HG03439 (cell line): ENCODE results near the gene PXT1.

Source experiments
- ATAC-seq: cut with Tn5 transposase; IDR thresholded peaks from one replicate; pipeline ENCODE4 v1.9.1; 2021; ENCODE audit warnings: mild to moderate bottlenecking, moderate library complexity; ENCODE audit not compliant: unreplicated experiment

PXT1 gene

GRCh38 chr6:36392621-36393020 lies 50.0 kb downstream of the PXT1 start:
- ATAC-seq = no peak

GRCh38 chr6:36389353-36389752 lies 53.3 kb downstream of the PXT1 start:
- ATAC-seq = no peak

GRCh38 chr6:36387440-36388303 lies 55.0 kb downstream of the PXT1 start, which contains the start of gene ETV7:
TSS of gene ETV7 (minus strand) at chr6:36387669. CDS start at chr6:36387541, 128 bp downstream.
- no peak for ATAC-seq

- ATAC-seq = no peak
Observed at GRCh38 chr6:36386495-36387439, 55.9 kb downstream of the PXT1 start.

GRCh38 chr6:36384095-36384494 lies 58.6 kb downstream of the PXT1 start:
- no peak for ATAC-seq

- ATAC-seq = no peak
Observed at GRCh38 chr6:36383606-36384005, 59.0 kb downstream of the PXT1 start.

- no peak for ATAC-seq
Observed at GRCh38 chr6:36382976-36383375, 59.7 kb downstream of the PXT1 start.

- no peak for ATAC-seq
Observed at GRCh38 chr6:36381502-36382389, 60.9 kb downstream of the PXT1 start.

GRCh38 chr6:36380166-36380565 lies 62.5 kb downstream of the PXT1 start:
- no peak for ATAC-seq

GRCh38 chr6:36378936-36379335 lies 63.7 kb downstream of the PXT1 start:
- ATAC-seq = no peak

GRCh38 chr6:36378243-36378920 lies 64.3 kb downstream of the PXT1 start:
- no peak for ATAC-seq

- no peak for ATAC-seq
Observed at GRCh38 chr6:36377594-36377993, 65.1 kb downstream of the PXT1 start.

- no peak for ATAC-seq
Observed at GRCh38 chr6:36376742-36377141, 65.9 kb downstream of the PXT1 start.

GRCh38 chr6:36376183-36376582 lies 66.5 kb downstream of the PXT1 start:
- ATAC-seq = no peak

GRCh38 chr6:36375644-36376155 lies 67.0 kb downstream of the PXT1 start:
- no peak for ATAC-seq

- no peak for ATAC-seq
Observed at GRCh38 chr6:36374972-36375371, 67.7 kb downstream of the PXT1 start.

- no peak for ATAC-seq
Observed at GRCh38 chr6:36374194-36374593, 68.5 kb downstream of the PXT1 start.

GRCh38 chr6:36373368-36374019 lies 69.2 kb downstream of the PXT1 start:
- ATAC-seq = no peak

- no peak for ATAC-seq
Observed at GRCh38 chr6:36372088-36372487, 70.6 kb downstream of the PXT1 start.
